AG09309 (cell line): ENCODE measurements around the gene PARD3.

Experiments used
- DNase-seq: peaks from one replicate; pipeline ENCODE4 v3.0.0-alpha.2; 2010; ENCODE audit warnings: low read depth
- H3K4me3 ChIP-seq: 2 replicates; pipeline ENCODE4 v1.5.1; 2011; ENCODE audit warnings: mild to moderate bottlenecking, low read depth, low read length, moderate library complexity; ENCODE audit not compliant: control insufficient read depth
- CTCF ChIP-seq: IDR thresholded peaks from 2 replicates; pipeline ENCODE4 v1.5.1; 2011; ENCODE audit warnings: mild to moderate bottlenecking, low read depth, low read length, inconsistent platforms; ENCODE audit not compliant: insufficient read depth, control insufficient read depth; ENCODE audit errors: missing control alignments

PARD3 gene

GRCh38 chr10:34163075-34163905 lies 651.8 kb downstream of the PARD3 start:
- no peak overlapping the region for H3K4me3 ChIP-seq

GRCh38 chr10:34161777-34162370 lies 653.2 kb downstream of the PARD3 start:
- no peak for DNase-seq
- no peak for TF ChIP-seq CTCF
- H3K4me3 ChIP-seq: no peak overlapping the region

More at GRCh38 chr10:34163075-34163905, 651.8 kb downstream of the PARD3 start:
- no peak for DNase-seq
- no peak for TF ChIP-seq CTCF

- no peak for TF ChIP-seq CTCF
- no peak for DNase-seq
- no peak overlapping the region for H3K4me3 ChIP-seq
These were observed 654.5 kb downstream of the PARD3 start for GRCh38 chr10:34160595-34160994.

GRCh38 chr10:34157501-34157900 lies 657.6 kb downstream of the PARD3 start:
- DNase-seq: no peak
- no peak overlapping the region for H3K4me3 ChIP-seq
- no peak for TF ChIP-seq CTCF

- no peak for DNase-seq
- H3K4me3 ChIP-seq: no peak overlapping the region
- peak; percentile 32 for TF ChIP-seq CTCF
These were observed 658.2 kb downstream of the PARD3 start for GRCh38 chr10:34156781-34157425.

- no peak for DNase-seq
- no peak overlapping the region for H3K4me3 ChIP-seq
- no peak for TF ChIP-seq CTCF
These were observed 659.3 kb downstream of the PARD3 start for GRCh38 chr10:34155812-34156211.
